HepG2 (cell line): Measurements from ENCODE around the gene AKAP7. TPM values are rescaled to one million over a fixed set of nuclear protein-coding genes. Genes with fewer than 3 reads are reported as not detected.
A peak's percentile ranks its signal among the peaks of the same experiment; 100 is the strongest.

ENCODE experiments used
- ATAC-seq: fragments of 200-7000 bp; cut with Tn5 transposase; 3 replicates; pipeline ENCODE4 v1.9.1; 2020; ENCODE audit warnings: mild to moderate bottlenecking, moderate library complexity
- BruUV-seq: library from RNA; stranded (reverse); fragments of 400-500 nt; replicated peaks from 2 replicates; lab custom pipeline; 2021; lab: Mats Ljungman, UMichigan
- CTCF ChIA-PET: fragments of 300-600 bp; formaldehyde crosslinking; extraction: SDS; loops from one replicate; lab custom pipeline; 2021; ENCODE audit warnings: low total read pairs, inconsistent platforms, low intra/inter-chr PET ratio; lab: Yijun Ruan, JAX
- POLR2A ChIA-PET: fragments of 350-600 bp; sonication (Branson Sonifier 250); formaldehyde crosslinking; loops from one replicate; lab custom pipeline; 2020; ENCODE audit warnings: antibody characterized with exemption, inconsistent platforms; lab: Yijun Ruan, JAX
- DNase-seq: peaks from one replicate; pipeline ENCODE4 v3.0.0-alpha.2; 2015; ENCODE audit warnings: low spot score
- FAIRE-seq: peaks from 3 replicates; lab custom pipeline; 2011; peaks lifted over from hg19 to GRCh38; lab: Jason Lieb, UNC
- H2AFZ ChIP-seq: one replicate; pipeline ENCODE4 v1.6.1; 2011; ENCODE audit warnings: low read length, inconsistent platforms
- H3K27ac ChIP-seq: fragments of 300-600 bp; 3 replicates; pipeline ENCODE4 v1.8.0; 2011; ENCODE audit warnings: mixed run types, mild to moderate bottlenecking, mixed read lengths, low read length, inconsistent platforms; ENCODE audit not compliant: insufficient read depth; ENCODE audit errors: extremely low read length
- H3K27me3 ChIP-seq, 2 experiments: fragments of 200-600 bp in 1 of 2; 2 replicates in 1 of 2; 3 replicates in 1 of 2; pipeline versions ENCODE4 v1.6.0 to v1.8.0; 2011; ENCODE audit warnings: low read length in 2 of 2, mild to moderate bottlenecking in 2 of 2, moderate library complexity in 2 of 2, inconsistent platforms in 1 of 2; ENCODE audit not compliant: insufficient read depth in 2 of 2, control insufficient read depth in 1 of 2
- H3K36me3 ChIP-seq, 2 experiments: fragments of 200-600 bp in 1 of 2; replicated peaks in 1 of 2; 2 replicates in 1 of 2; 3 replicates in 1 of 2; pipeline versions ENCODE4 v1.5.1 to v1.8.0; 2011; ENCODE audit warnings: low read length in 2 of 2, inconsistent platforms in 1 of 2; ENCODE audit not compliant: insufficient read depth in 2 of 2, control insufficient read depth in 1 of 2
- H3K4me1 ChIP-seq: 2 replicates; pipeline ENCODE4 v1.5.1; 2012; ENCODE audit warnings: low read length, inconsistent platforms; ENCODE audit not compliant: insufficient read depth
- H3K4me2 ChIP-seq: 2 replicates; pipeline ENCODE4 v1.6.0; 2011; ENCODE audit warnings: low read depth, low read length, inconsistent platforms
- H3K4me3 ChIP-seq, 3 experiments: fragments of 200-600 bp in 1 of 3; sonication (generic), shearing (Covaris generic) in 1 of 3; replicated peaks in 1 of 3; 2 replicates each; pipeline ENCODE4 v1.5.1; 2011 to 2016; ENCODE audit warnings: low read length in 3 of 3, inconsistent platforms in 2 of 3, low read depth in 2 of 3, mild to moderate bottlenecking in 2 of 3, control low read depth in 1 of 3, mixed read lengths in 1 of 3; ENCODE audit not compliant: insufficient read depth in 1 of 3
- H3K79me2 ChIP-seq: one replicate; pipeline ENCODE4 v1.6.1; 2011; ENCODE audit warnings: low read length, inconsistent platforms; ENCODE audit not compliant: insufficient read depth
- H3K9ac ChIP-seq: 2 replicates; pipeline ENCODE4 v1.6.0; 2011; ENCODE audit warnings: mild to moderate bottlenecking, low read depth, low read length, inconsistent platforms; ENCODE audit not compliant: insufficient read depth
- H3K9me3 ChIP-seq: 2 replicates; pipeline ENCODE4 v1.5.1; 2012; ENCODE audit warnings: mild to moderate bottlenecking, low read length
- H4K20me1 ChIP-seq: 2 replicates; pipeline ENCODE4 v1.6.0; 2011; ENCODE audit warnings: inconsistent platforms, mild to moderate bottlenecking, low read length, moderate library complexity; ENCODE audit not compliant: insufficient read depth
- ATF7-NPFF ChIP-seq: sonication (generic); formaldehyde crosslinking; IDR thresholded peaks from 2 replicates; pipeline ENCODE4 v1.8.1; 2023; ENCODE audit warnings: mild to moderate bottlenecking, low read depth, missing genetic modification reagents, moderate library complexity
- CBFB ChIP-seq: sonication (generic); formaldehyde crosslinking; IDR thresholded peaks from 2 replicates; pipeline ENCODE4 v1.4.0; 2020; ENCODE audit warnings: missing genetic modification reagents
- CBX5 ChIP-seq: sonication (generic); formaldehyde crosslinking; IDR thresholded peaks from 2 replicates; pipeline ENCODE4 v1.4.0; 2020; ENCODE audit warnings: missing genetic modification reagents, borderline replicate concordance
- KAT8 ChIP-seq: IDR thresholded peaks from 2 replicates; pipeline ENCODE4 v1.6.1; 2016; ENCODE audit warnings: missing genetic modification reagents, missing compliant biosample characterization
- MATR3 ChIP-seq: sonication (generic); formaldehyde crosslinking; IDR thresholded peaks from 2 replicates; pipeline ENCODE4 v1.4.0; 2020; ENCODE audit warnings: missing genetic modification reagents
- MEIS2 ChIP-seq: sonication (generic); formaldehyde crosslinking; IDR thresholded peaks from 2 replicates; pipeline ENCODE4 v1.9.0; 2021; ENCODE audit warnings: mild to moderate bottlenecking, missing genetic modification reagents
- NBN ChIP-seq: fragments of 450-650 bp; conservative IDR thresholded peaks from 2 replicates; pipeline ENCODE4 v1.6.1; 2017
- PLSCR1 ChIP-seq: sonication (generic); formaldehyde crosslinking; IDR thresholded peaks from 2 replicates; pipeline ENCODE4 v1.5.0; 2020; ENCODE audit warnings: missing genetic modification reagents, mild to moderate bottlenecking, borderline replicate concordance
- RBFOX2 ChIP-seq: fragments of 200-400 bp; formaldehyde crosslinking; IDR thresholded peaks from 2 replicates; pipeline ENCODE4 v1.6.1; 2017; ENCODE audit warnings: low read depth, mild to moderate bottlenecking, low read length
- REL ChIP-seq: sonication (generic); formaldehyde crosslinking; conservative IDR thresholded peaks from 2 replicates; pipeline ENCODE4 v1.8.0; 2022; ENCODE audit warnings: mild to moderate bottlenecking, missing genetic modification reagents, moderate library complexity
- RXRA ChIP-seq: sonication (generic); formaldehyde crosslinking; IDR thresholded peaks from 2 replicates; pipeline ENCODE4 v1.5.1; 2020; ENCODE audit warnings: missing genetic modification reagents
- SOX6 ChIP-seq, 2 experiments: fragments of 450-650 bp in 1 of 2; sonication (generic) in 1 of 2; formaldehyde crosslinking in 1 of 2; IDR thresholded peaks; 2 replicates each; pipeline versions ENCODE4 v1.4.0 to v1.6.1; 2017 to 2020; ENCODE audit warnings: antibody characterized with exemption in 1 of 2, mild to moderate bottlenecking in 1 of 2, missing genetic modification reagents in 1 of 2
- SPEN ChIP-seq: sonication (generic); formaldehyde crosslinking; IDR thresholded peaks from 2 replicates; pipeline ENCODE4 v1.5.1; 2020; ENCODE audit warnings: low read depth, mild to moderate bottlenecking, missing genetic modification reagents
- SRF ChIP-seq: IDR thresholded peaks from 2 replicates; pipeline ENCODE4 v1.6.1; 2011; ENCODE audit warnings: mild to moderate bottlenecking, low read depth, low read length, moderate library complexity
- STAG1 ChIP-seq: sonication (generic); formaldehyde crosslinking; IDR thresholded peaks from 2 replicates; pipeline ENCODE4 v1.4.0; 2020; ENCODE audit warnings: missing genetic modification reagents
- TOE1 ChIP-seq: sonication (generic); formaldehyde crosslinking; IDR thresholded peaks from 2 replicates; pipeline ENCODE4 v1.4.0; 2020; ENCODE audit warnings: mild to moderate bottlenecking, missing genetic modification reagents
- ZKSCAN5 ChIP-seq: sonication (generic); formaldehyde crosslinking; IDR thresholded peaks from 2 replicates; pipeline ENCODE4 v1.5.1; 2020; ENCODE audit warnings: mild to moderate bottlenecking, missing genetic modification reagents
- ZNF20 ChIP-seq: sonication (generic); formaldehyde crosslinking; IDR thresholded peaks from 2 replicates; pipeline ENCODE4 v1.4.0; 2020; ENCODE audit warnings: mild to moderate bottlenecking, moderate library complexity, missing genetic modification reagents
- ZNF225 ChIP-seq: sonication (generic); formaldehyde crosslinking; IDR thresholded peaks from 2 replicates; pipeline ENCODE4 v1.4.0; 2020; ENCODE audit warnings: mild to moderate bottlenecking, missing genetic modification reagents
- ZNF33A ChIP-seq: sonication (generic); formaldehyde crosslinking; IDR thresholded peaks from 2 replicates; pipeline ENCODE4 v1.5.1; 2020; ENCODE audit warnings: missing genetic modification reagents, mild to moderate bottlenecking, moderate library complexity, borderline replicate concordance
- ZNF350 ChIP-seq: sonication (generic); formaldehyde crosslinking; IDR thresholded peaks from 2 replicates; pipeline ENCODE4 v1.4.0; 2020; ENCODE audit warnings: mild to moderate bottlenecking, low read depth, missing genetic modification reagents, borderline replicate concordance
- ZNF432 ChIP-seq: sonication (generic); formaldehyde crosslinking; IDR thresholded peaks from 2 replicates; pipeline ENCODE4 v1.5.0; 2020; ENCODE audit warnings: missing genetic modification reagents, mild to moderate bottlenecking, borderline replicate concordance
- ZNF503 ChIP-seq: sonication (generic); formaldehyde crosslinking; IDR thresholded peaks from 2 replicates; pipeline ENCODE4 v1.4.0; 2020; ENCODE audit warnings: missing genetic modification reagents
- ZNF569 ChIP-seq: sonication (generic); formaldehyde crosslinking; IDR thresholded peaks from 2 replicates; pipeline ENCODE4 v1.5.0; 2020; ENCODE audit warnings: mild to moderate bottlenecking, missing genetic modification reagents, moderate library complexity, borderline replicate concordance
- ZNF788 ChIP-seq: sonication (generic); formaldehyde crosslinking; IDR thresholded peaks from 2 replicates; pipeline ENCODE4 v1.5.0; 2020; ENCODE audit warnings: mild to moderate bottlenecking, missing genetic modification reagents, borderline replicate concordance
- WGBS: methylation state at CpG from one replicate; pipeline ENCODE4 v1.1.6; 2017; ENCODE audit warnings: low lambda C conversion rate; 5-methylcytosine and 5-hydroxymethylcytosine counted together
- in situ Hi-C: cut with HindIII; loops from 2 replicates; pipeline ENCODE4 v1.10.0; 2017; ENCODE audit warnings: low pct_unique_long_range_greater_than_20kb; ENCODE audit not compliant: extremely low pct_ligation_motif_present
- intact Hi-C: fragments of 100-400 bp; cut with micrococcal nuclease; formaldehyde crosslinking; loops from one replicate; pipeline ENCODE4 v1.10.0; 2022; ENCODE audit not compliant: unreplicated experiment
- polyA plus RNA-seq, 8 experiments: library from polyadenylated mRNA; depleted of rRNA in 3 of 8; stranded (reverse) in 7 of 8; unstranded in 1 of 8; fragments of >200 nt; fragmentation: Illumina TruSeq in 4 of 8; extraction: Trizol in 4 of 8; gene quantifications; 2 replicates each; pipeline versions ENCODE4 v1.2.1 to v1.2.3, GENCODE V29; 2011 to 2016; ENCODE audit warnings: low read depth in 4 of 8, missing spikeins in 1 of 8, mixed read lengths in 1 of 8; ENCODE audit not compliant: insufficient read depth in 1 of 8
- total RNA-seq, 5 experiments: library from RNA; depleted of rRNA; stranded (reverse); fragments of >200 nt; fragmentation: Illumina TruSeq; extraction: Trizol; gene quantifications; 2 replicates each; pipeline ENCODE4 v1.2.3, GENCODE V29; 2016; ENCODE audit warnings: low read depth in 1 of 5

AKAP7 gene
- total and polyA plus RNA-seq, 2 of the 13 experiments (the other 11 are each of a cell fraction or from before 2014, with no cell fraction given): 3.6 to 11.7 TPM

- no peak for TF ChIP-seq ZNF503
- no peak for TF ChIP-seq NBN
- no peak for TF ChIP-seq CBX5 (CRISPR knock-in tag)
- TF ChIP-seq ZNF350 (CRISPR knock-in tag): no peak
- no peak for TF ChIP-seq RXRA (CRISPR knock-in tag)
- no peak for TF ChIP-seq CBFB (CRISPR knock-in tag)
Observed at GRCh38 chr6:131161987-131162386, 26.7 kb downstream of the AKAP7 start (continued).

GRCh38 chr6:131163886-131164285 lies 28.6 kb downstream of the AKAP7 start:
- no peak for FAIRE-seq
- intact Hi-C loops (no loop called here), in situ Hi-C loops (no loop called here)
- Histone ChIP-seq H3K4me3 (no peak overlapping the region), H3K4me1 (peaks cover 28% of the 10 kb centered on the region), H3K27ac (no peak overlapping the region), H3K9me3 (no peaks in the 10 kb centered on the region), H3K4me2 (no peak overlapping the region), H3K9ac (no peak overlapping the region), H4K20me1 (no peaks in the 10 kb centered on the region), H3K79me2 (no peaks in the 10 kb centered on the region), H2AFZ (no peak overlapping the region), H3K27me3 (no peaks in the 10 kb centered on the region), H3K36me3 (no peaks in the 10 kb centered on the region)
- ChIA-PET POLR2A (no interaction called here), CTCF (no interaction called here)
- ATAC-seq: peak; percentile 52
- DNase-seq: peak; percentile 85
- BruUV-seq: no TSS peak
- WGBS: 88% methylated on average over 1 of the region's 1 CpG
- 0 out of 2 replicates have a peak, but pooled peaks have one; percentile 20 for TF ChIP-seq KAT8 (CRISPR knock-in tag)
- no peak for TF ChIP-seq ZNF569
- TF ChIP-seq ZNF788 (CRISPR knock-in tag): no peak
- no peak for TF ChIP-seq SPEN
- TF ChIP-seq ZKSCAN5 (CRISPR knock-in tag): no peak
- no peak for TF ChIP-seq ZNF20 (CRISPR knock-in tag)
- TF ChIP-seq MATR3: no peak
- no peak for TF ChIP-seq REL (CRISPR knock-in tag)
- TF ChIP-seq ZNF33A (CRISPR knock-in tag): no peak
- TF ChIP-seq STAG1 (CRISPR knock-in tag): no peak
- TF ChIP-seq TOE1 (CRISPR knock-in tag): no peak
- TF ChIP-seq ZNF225: no peak
- TF ChIP-seq PLSCR1 (CRISPR knock-in tag): no peak
- no peak for TF ChIP-seq SOX6 (IDR thresholded peaks at IDR 0.05)
- TF ChIP-seq SOX6 (CRISPR knock-in tag; IDR thresholded peaks at IDR 0.05): peak; percentile 37; the same call in 1 of the 2 replicates
- TF ChIP-seq ATF7-NPFF (CRISPR knock-in tag): no peak
- TF ChIP-seq RBFOX2: no peak
- TF ChIP-seq ZNF432 (CRISPR knock-in tag): no peak
- no peak for TF ChIP-seq MEIS2 (CRISPR knock-in tag)
- TF ChIP-seq SRF: no peak
